BJ (cell line): ENCODE results near the gene AFF3. TPM values are rescaled to one million over a fixed set of nuclear protein-coding genes. Genes with fewer than 3 reads are reported as not detected.

Experiments used
- CTCF ChIA-PET: fragments of 350-600 bp; formaldehyde crosslinking; extraction: SDS; loops from one replicate; lab custom pipeline; 2021; ENCODE audit warnings: antibody characterized with exemption, inconsistent platforms; lab: Yijun Ruan, JAX
- POLR2A ChIA-PET: fragments of 300-600 bp; sonication (Branson Sonifier 250); formaldehyde crosslinking; extraction: SDS; loops from one replicate; lab custom pipeline; 2021; ENCODE audit warnings: antibody characterized with exemption; lab: Charles Lee
- DNase-seq: peaks from one replicate; pipeline ENCODE4 v3.0.0-alpha.2; 2011; ENCODE audit warnings: low read depth
- H3K27me3 ChIP-seq: 2 replicates; pipeline ENCODE4 v1.6.0; 2011; ENCODE audit warnings: low read length; ENCODE audit not compliant: control insufficient read depth, insufficient read depth
- H3K36me3 ChIP-seq: 2 replicates; pipeline ENCODE4 v1.5.1; 2011; ENCODE audit warnings: low read length; ENCODE audit not compliant: control insufficient read depth, insufficient read depth
- H3K4me3 ChIP-seq: 2 replicates; pipeline ENCODE4 v1.5.1; 2011; ENCODE audit warnings: low read depth, mild to moderate bottlenecking, control low read depth, low read length
- polyA plus RNA-seq: library from polyadenylated mRNA; depleted of rRNA; stranded (reverse); fragments of >200 nt; gene quantifications from 2 replicates; pipeline ENCODE4 v1.2.3, GENCODE V29; 2011
- TF ChIP-seq, protein P1 (sequence below): IDR thresholded peaks from 2 replicates; pipeline ENCODE4 v1.5.1; 2011; ENCODE audit warnings: low read depth, mild to moderate bottlenecking, control low read depth, inconsistent platforms, low read length, moderate library complexity; ENCODE audit not compliant: insufficient read depth

AFF3 gene
- polyA plus RNA-seq, 1 experiment: 11.5 TPM

DNA sequence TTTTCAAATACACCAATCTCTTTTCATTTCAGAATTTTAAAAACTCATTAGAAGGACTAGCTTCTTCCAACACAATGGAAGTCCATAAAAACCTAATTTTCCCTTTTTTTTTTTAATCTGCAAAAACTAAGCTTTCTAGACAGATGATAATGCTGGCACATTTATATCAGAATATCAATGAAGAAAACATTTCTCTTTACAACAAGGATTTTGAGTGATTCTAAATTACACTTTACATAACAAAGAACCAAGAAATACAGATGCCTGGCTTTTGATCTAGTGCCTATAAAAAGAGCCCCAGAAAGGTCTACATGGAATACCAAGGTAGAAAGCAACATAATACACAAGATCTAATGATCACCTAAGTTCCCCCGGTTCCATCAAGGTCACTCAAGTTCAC lies 108.0 kb downstream of the AFF3 start:
- H3K27me3 ChIP-seq: no peaks in the 10 kb centered on the region
- H3K36me3 ChIP-seq: no peaks in the 10 kb centered on the region
- ChIA-PET POLR2A (no interaction called here), CTCF (interaction anchor here (1.1 kb wide), 1 partner anchor 475 kb away, joined by 3 read pairs; no protein-coding TSS in a partner anchor)
- TF ChIP-seq, protein P1, sequence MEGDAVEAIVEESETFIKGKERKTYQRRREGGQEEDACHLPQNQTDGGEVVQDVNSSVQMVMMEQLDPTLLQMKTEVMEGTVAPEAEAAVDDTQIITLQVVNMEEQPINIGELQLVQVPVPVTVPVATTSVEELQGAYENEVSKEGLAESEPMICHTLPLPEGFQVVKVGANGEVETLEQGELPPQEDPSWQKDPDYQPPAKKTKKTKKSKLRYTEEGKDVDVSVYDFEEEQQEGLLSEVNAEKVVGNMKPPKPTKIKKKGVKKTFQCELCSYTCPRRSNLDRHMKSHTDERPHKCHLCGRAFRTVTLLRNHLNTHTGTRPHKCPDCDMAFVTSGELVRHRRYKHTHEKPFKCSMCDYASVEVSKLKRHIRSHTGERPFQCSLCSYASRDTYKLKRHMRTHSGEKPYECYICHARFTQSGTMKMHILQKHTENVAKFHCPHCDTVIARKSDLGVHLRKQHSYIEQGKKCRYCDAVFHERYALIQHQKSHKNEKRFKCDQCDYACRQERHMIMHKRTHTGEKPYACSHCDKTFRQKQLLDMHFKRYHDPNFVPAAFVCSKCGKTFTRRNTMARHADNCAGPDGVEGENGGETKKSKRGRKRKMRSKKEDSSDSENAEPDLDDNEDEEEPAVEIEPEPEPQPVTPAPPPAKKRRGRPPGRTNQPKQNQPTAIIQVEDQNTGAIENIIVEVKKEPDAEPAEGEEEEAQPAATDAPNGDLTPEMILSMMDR: no peak
- H3K4me3 ChIP-seq: no peak overlapping the region
- DNase-seq: no peak

GRCh38 chr2:100033976-100034375 lies 108.4 kb downstream of the AFF3 start:
- no peak overlapping the region for H3K4me3 ChIP-seq
- no peaks in the 10 kb centered on the region for H3K36me3 ChIP-seq
- H3K27me3 ChIP-seq: no peaks in the 10 kb centered on the region
- ChIA-PET CTCF (interaction anchor here (1.1 kb wide), 1 partner anchor 475 kb away, joined by 3 read pairs; no protein-coding TSS in a partner anchor), POLR2A (no interaction called here)
- DNase-seq: no peak
- TF ChIP-seq, protein P1: no peak

DNA sequence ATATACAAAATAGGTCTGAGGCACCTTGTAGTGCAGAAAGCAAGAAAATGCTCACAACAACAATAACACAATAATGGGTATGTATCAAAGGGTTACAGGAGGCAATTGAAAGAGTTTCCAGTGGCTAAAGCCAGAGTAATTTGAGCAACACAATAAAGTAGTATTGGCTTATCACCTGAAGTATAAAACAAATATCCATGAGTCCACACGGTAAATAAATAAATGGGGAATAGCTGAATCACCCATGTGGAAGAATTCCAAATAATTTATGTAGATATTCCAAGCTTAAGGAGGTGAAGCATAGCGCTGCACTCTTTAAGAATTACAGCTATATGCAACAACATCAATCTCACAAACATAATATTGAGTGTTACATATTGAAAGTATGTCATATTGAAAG lies 110.8 kb downstream of the AFF3 start:
- Histone ChIP-seq H3K36me3 (no peaks in the 10 kb centered on the region), H3K4me3 (no peak overlapping the region), H3K27me3 (no peaks in the 10 kb centered on the region)
- POLR2A ChIA-PET: no interaction called here
- TF ChIP-seq, protein P1: no peak
- no peak for DNase-seq
- CTCF ChIA-PET: interaction anchor here (1.5 to 2.0 kb wide), 2 partner anchors 12 to 15 kb away, joined by 5 to 7 read pairs; no protein-coding TSS in a partner anchor

GRCh38 chr2:100029460-100029859 lies 112.9 kb downstream of the AFF3 start:
- Histone ChIP-seq H3K36me3 (no peaks in the 10 kb centered on the region), H3K27me3 (no peaks in the 10 kb centered on the region), H3K4me3 (no peak overlapping the region)
- TF ChIP-seq, protein P1: no peak
- CTCF ChIA-PET: no interaction called here
- POLR2A ChIA-PET: no interaction called here
- DNase-seq: no peak

- POLR2A ChIA-PET: no interaction called here
- CTCF ChIA-PET: interaction anchor here (1.8 kb wide), 1 partner anchor 10 kb away, joined by 5 read pairs; no protein-coding TSS in a partner anchor
- TF ChIP-seq, protein P1: no peak
- Histone ChIP-seq H3K4me3 (no peak overlapping the region), H3K36me3 (no peaks in the 10 kb centered on the region; the same call in 1 of the 2 replicates), H3K27me3 (no peaks in the 10 kb centered on the region)
- no peak for DNase-seq
Measured at GRCh38 chr2:100021791-100022340, 120.5 kb downstream of the AFF3 start.
